Right lobe of liver (tissue), 6 donors: ENCODE data around the gene TMEM8B. TPM values are rescaled to one million over a fixed set of nuclear protein-coding genes. Genes with fewer than 3 reads are reported as not detected.

Experiments used
- ATAC-seq, 4 donors: fragments of 200-7000 bp; cut with Tn5 transposase; one replicate each; pipeline ENCODE4 v1.9.1; 2020; ENCODE audit warnings: mild to moderate bottlenecking in 4 of 4, moderate library complexity in 4 of 4
- DNase-seq, 3 donors: peaks; one replicate each; pipeline ENCODE4 v3.0.0-alpha.2; 2020
- H3K27ac ChIP-seq, 3 donors: fragments of 200-600 bp; one replicate each; pipeline ENCODE4 v1.8.0; 2022
- H3K27me3 ChIP-seq, 2 donors: fragments of 200-600 bp; one replicate each; pipeline ENCODE4 v1.8.0; 2022
- H3K36me3 ChIP-seq, 4 donors: fragments of 200-600 bp; sonication (generic) in 1 of 4; one replicate each; pipeline versions ENCODE4 v1.5.1 to v1.8.0; 2017 to 2022; ENCODE audit warnings: control low read depth in 1 of 4
- H3K4me1 ChIP-seq, 4 donors: fragments of 200-600 bp; sonication (generic) in 1 of 4; one replicate each; pipeline versions ENCODE4 v1.5.1 to v1.8.0; 2017 to 2022; ENCODE audit warnings: control low read depth in 1 of 4
- H3K4me3 ChIP-seq, 3 donors: fragments of 200-600 bp; one replicate each; pipeline ENCODE4 v1.8.0; 2022
- H3K9me3 ChIP-seq, 4 donors: fragments of 200-600 bp; sonication (generic) in 1 of 4; one replicate each; pipeline versions ENCODE4 v1.5.1 to v1.8.0; 2017 to 2022; ENCODE audit warnings: control low read depth in 1 of 4
- POLR2A ChIP-seq: fragments of 450-650 bp; IDR thresholded peaks from one replicate; pipeline ENCODE4 v1.6.1; 2017; ENCODE audit warnings: antibody characterized with exemption, mild to moderate bottlenecking
- WGBS: methylation state at CpG from one replicate; pipeline ENCODE4 v1.1.6; 2018; ENCODE audit warnings: low coverage, low lambda C conversion rate; ENCODE audit not compliant: insufficient coverage; ENCODE audit errors: missing lambda C conversion rate; 5-methylcytosine and 5-hydroxymethylcytosine counted together
- intact Hi-C, 2 donors: fragments of 100-400 bp; cut with DNase I; formaldehyde crosslinking; loops; one replicate each; pipeline versions ENCODE4 v1.11.2 to v1.14.1; 2022
- total RNA-seq, 6 experiments: library from RNA; depleted of rRNA in 2 of 6; stranded (reverse); fragments of >200 nt in 2 of 6; fragmentation: NEBNext Ultra II Directional in 3 of 6; extraction: Animal tissue kit (Norgen Biotek cat#: 25700) in 3 of 6; gene quantifications; one replicate each; pipeline versions ENCODE4 v1.1.0 to v1.2.4, GENCODE V29; 2016 to 2023
- TF ChIP-seq, protein P1 (sequence below), 4 donors: fragments of 200-600 bp in 3 of 4; fragments of 450-650 bp in 1 of 4; IDR thresholded peaks; one replicate each; pipeline versions ENCODE4 v1.5.1 to v1.8.0; 2016 to 2022; ENCODE audit warnings: antibody characterized with exemption in 4 of 4, mild to moderate bottlenecking in 2 of 4
- donor health status: DM: no; HTN: yes; CAD: no.
- donor health status: DM: no; HTN: no; CAD: no.
- donor health status: DM: no; HTN: no; CAD: no.
- donor health status: DM: no; HTN: yes; CAD: no.
- donor health status: DM: no; HTN: yes; CAD: no.

Gene TMEM8B
- total RNA-seq, 6 experiments from 2014 or later: 1.7 to 4.7 (median 3.5) TPM

DNA sequence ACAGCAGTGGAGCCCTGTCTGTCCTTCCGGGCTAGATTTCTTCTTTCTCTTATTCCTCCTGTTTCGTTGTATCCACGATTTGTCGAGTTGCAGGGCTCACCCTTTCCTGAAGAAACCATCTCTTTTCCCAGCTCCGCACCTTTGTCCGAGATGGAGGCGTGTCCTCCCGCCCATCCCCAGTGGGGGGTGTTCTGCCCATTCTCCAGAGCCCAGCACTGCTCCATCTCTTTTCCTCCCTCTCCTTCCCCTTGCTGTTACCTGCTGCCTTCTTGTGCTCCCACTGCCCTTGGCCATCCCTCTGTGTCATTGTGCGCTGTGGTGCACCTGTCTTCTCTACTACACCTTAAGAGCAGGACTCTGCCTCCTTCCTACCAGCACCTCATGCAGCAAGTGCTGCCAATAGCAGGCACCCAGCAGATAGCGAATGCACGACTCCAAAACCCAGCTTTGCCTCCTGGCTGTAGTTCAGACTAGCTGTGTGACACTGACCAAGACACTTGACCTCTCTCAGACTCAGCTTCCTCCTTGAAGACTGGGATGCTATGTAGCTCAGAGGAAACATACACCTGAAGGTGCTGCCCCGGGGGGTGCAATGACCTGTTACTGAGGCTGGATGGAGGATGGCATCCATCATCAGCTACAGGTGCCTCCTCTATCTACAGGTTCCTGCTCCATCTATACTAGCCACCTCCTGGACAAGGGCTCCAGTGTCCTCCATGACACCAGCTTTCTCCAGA lies 32.3 kb downstream of the TMEM8B start:
- no peaks in the 10 kb centered on the region for H3K4me1 ChIP-seq
- 46% methylated on average over 10 of the region's 12 CpGs for WGBS
- no peak overlapping the region for H3K27ac ChIP-seq
- intact Hi-C loops: no loop called here
- no peaks in the 10 kb centered on the region for H3K27me3 ChIP-seq
- TF ChIP-seq, protein P1, sequence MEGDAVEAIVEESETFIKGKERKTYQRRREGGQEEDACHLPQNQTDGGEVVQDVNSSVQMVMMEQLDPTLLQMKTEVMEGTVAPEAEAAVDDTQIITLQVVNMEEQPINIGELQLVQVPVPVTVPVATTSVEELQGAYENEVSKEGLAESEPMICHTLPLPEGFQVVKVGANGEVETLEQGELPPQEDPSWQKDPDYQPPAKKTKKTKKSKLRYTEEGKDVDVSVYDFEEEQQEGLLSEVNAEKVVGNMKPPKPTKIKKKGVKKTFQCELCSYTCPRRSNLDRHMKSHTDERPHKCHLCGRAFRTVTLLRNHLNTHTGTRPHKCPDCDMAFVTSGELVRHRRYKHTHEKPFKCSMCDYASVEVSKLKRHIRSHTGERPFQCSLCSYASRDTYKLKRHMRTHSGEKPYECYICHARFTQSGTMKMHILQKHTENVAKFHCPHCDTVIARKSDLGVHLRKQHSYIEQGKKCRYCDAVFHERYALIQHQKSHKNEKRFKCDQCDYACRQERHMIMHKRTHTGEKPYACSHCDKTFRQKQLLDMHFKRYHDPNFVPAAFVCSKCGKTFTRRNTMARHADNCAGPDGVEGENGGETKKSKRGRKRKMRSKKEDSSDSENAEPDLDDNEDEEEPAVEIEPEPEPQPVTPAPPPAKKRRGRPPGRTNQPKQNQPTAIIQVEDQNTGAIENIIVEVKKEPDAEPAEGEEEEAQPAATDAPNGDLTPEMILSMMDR (IDR thresholded peaks at IDR 0.05): no peak
- TF ChIP-seq POLR2A: no peak
- ATAC-seq: no peak
- H3K9me3 ChIP-seq: no peaks in the 10 kb centered on the region
- H3K36me3 ChIP-seq: no peaks in the 10 kb centered on the region
- no peak overlapping the region for H3K4me3 ChIP-seq
- DNase-seq: peak in 1 of 3 donors; percentile 18

DNA sequence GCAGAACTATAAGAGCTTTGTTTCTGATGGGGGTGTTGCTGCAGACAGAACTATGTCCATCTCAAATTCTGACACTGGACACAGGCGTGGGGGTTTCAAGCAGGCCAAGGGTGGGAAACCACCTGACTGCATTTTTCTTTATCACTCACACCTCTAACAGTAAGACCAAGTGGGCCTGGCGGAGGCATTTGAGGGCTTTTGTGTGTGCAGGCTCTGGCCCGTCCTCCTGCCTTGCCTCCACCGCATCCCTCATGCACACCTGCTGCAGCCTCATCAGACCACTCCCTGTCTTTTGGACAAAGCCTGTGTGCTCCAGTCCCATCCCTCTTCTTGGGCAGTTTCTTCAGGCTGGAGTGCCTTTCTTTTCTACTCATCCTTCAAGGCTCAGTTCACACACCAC lies 33.3 kb downstream of the TMEM8B start:
- WGBS: no CpG with 5 or more reads among the region's 4 CpGs
- H3K27me3 ChIP-seq: no peaks in the 10 kb centered on the region
- ATAC-seq: no peak
- no peaks in the 10 kb centered on the region for H3K36me3 ChIP-seq
- no peak for DNase-seq
- intact Hi-C loops: no loop called here
- no peaks in the 10 kb centered on the region for H3K9me3 ChIP-seq
- no peaks in the 10 kb centered on the region for H3K4me1 ChIP-seq
- no peak overlapping the region for H3K4me3 ChIP-seq
- no peak for TF ChIP-seq POLR2A
- TF ChIP-seq, protein P1 (IDR thresholded peaks at IDR 0.05): no peak
- no peak overlapping the region for H3K27ac ChIP-seq

DNA sequence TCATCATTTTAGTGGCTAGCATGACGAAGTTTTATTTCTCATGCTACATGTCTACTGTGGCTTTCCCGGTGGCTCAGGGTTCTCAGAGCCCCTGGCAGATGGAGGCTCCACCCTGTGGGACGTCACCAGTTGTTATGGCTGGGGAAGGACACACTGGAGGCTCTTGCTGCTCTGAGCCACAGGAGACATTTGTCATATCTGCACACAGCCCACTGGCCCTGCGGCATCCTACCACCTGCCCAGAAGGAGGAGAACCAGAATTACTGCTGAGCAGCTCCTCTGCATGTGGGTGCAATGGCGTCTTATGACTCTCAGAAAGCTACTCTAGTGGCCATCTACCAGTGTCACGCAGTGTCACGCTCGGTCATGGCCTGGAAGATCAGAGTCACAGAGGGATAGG lies 34.6 kb downstream of the TMEM8B start:
- WGBS: 37% methylated on average over 2 of the region's 8 CpGs
- no peak for ATAC-seq
- Histone ChIP-seq H3K27me3 (no peaks in the 10 kb centered on the region), H3K9me3 (no peaks in the 10 kb centered on the region), H3K4me1 (no peaks in the 10 kb centered on the region), H3K4me3 (no peak overlapping the region), H3K27ac (no peak overlapping the region), H3K36me3 (no peaks in the 10 kb centered on the region)
- DNase-seq: peak in 1 of 3 donors; percentile 23
- intact Hi-C loops: no loop called here
- TF ChIP-seq POLR2A: no peak
- TF ChIP-seq, protein P1 (IDR thresholded peaks at IDR 0.05): no peak

DNA sequence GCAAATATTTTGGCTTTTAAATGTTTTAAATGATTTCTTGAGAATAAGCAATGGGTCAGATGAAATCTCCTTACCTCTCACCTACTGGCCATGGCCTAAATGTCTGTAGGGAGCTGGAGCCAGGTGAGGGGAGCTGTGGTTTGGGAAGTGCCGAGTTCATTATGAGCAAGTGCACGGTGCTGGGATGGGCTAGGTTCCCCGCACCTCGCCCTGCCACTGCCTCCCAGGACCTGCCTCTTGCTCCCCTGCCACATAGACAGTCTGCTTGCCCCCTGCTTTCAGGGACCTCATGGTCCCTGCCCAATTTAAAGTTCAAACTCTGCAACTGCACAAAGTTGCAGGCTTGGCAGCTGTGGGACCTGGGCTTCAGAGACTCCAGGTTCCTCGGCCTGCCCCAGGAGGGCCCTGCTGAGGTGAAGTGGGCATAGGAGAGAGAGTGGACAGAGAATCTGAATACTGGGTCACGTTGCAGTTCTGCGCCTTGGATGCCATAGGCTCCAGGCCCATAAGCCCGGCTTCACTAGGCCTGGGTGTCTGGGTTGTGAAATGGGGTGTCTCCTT lies 35.7 kb downstream of the TMEM8B start:
- no peak for DNase-seq
- Histone ChIP-seq H3K27ac (no peak overlapping the region), H3K36me3 (no peaks in the 10 kb centered on the region), H3K4me1 (no peaks in the 10 kb centered on the region), H3K9me3 (no peaks in the 10 kb centered on the region), H3K4me3 (no peak overlapping the region), H3K27me3 (no peaks in the 10 kb centered on the region)
- 86% methylated on average over 3 of the region's 8 CpGs for WGBS
- TF ChIP-seq POLR2A: no peak
- TF ChIP-seq, protein P1 (IDR thresholded peaks at IDR 0.05): no peak
- intact Hi-C loops: no loop called here
- ATAC-seq: no peak
